GM21423 (cell line): ENCODE data around the gene SPO11.

ENCODE experiments used
- ATAC-seq: cut with Tn5 transposase; IDR thresholded peaks from one replicate; pipeline ENCODE4 v1.9.1; 2021; ENCODE audit warnings: mild to moderate bottlenecking, moderate library complexity; ENCODE audit not compliant: unreplicated experiment

SPO11 gene

DNA sequence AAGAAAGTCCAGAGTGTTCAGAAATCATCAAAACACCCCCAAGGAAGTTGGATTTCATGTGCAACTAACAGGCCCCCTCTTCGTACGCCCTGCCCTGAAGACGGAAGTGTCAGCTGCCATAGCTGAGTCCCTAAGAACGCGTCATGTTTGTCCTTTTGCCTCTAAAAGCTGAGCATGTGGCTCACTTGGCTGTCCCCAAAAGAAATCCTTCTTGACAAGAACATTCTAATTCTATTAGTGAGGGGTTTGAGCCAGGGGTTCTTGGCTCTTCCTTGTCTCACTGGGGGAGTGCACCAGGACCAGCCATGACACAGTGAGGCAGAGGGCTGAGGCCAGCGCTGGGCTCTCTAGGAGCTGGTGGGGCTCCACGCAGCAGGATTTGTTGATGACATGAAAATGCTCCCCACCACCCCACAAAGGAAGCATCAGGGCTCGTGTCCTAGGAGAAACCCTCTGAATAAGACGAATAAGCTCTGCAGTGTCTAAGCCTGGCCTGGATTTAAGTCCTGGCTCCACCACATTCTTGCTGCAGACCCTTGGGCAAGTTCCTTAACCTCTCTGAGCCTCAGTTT is 20.0 kb upstream of the SPO11 start:
- ATAC-seq: no peak

DNA sequence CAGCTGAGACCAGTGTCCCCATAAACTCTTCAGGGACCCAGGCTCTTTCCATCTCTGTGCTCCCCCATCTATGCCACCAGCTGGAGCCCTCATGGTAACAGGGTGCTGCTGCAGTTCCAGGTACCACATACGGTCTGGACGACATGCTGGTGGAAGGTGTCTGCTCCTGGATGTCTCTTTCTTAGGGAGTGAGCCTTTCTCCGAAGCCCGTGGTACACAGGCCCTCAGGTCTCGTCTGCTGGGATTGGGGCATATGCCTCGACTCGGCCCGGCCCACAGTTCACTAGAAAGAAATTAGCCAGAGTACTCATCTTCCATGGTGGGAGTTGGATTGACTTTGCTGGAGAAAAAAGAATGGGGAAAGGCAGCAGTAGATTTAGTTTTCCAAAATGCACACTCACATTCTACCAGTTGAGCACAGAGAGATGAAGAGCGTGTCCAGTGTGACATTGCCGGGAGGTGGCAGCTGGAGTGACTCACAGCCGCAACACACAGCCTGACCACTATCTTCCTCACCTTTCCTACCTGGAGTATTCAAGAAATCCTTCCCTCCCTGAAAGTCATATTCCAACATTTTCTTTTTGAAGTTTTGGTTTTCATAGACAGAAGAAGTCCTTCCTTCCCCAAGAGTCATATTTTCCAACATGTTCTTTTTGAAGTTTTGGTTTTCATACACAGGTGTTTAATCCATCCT is 18.6 kb upstream of the SPO11 start:
- ATAC-seq: no peak

DNA sequence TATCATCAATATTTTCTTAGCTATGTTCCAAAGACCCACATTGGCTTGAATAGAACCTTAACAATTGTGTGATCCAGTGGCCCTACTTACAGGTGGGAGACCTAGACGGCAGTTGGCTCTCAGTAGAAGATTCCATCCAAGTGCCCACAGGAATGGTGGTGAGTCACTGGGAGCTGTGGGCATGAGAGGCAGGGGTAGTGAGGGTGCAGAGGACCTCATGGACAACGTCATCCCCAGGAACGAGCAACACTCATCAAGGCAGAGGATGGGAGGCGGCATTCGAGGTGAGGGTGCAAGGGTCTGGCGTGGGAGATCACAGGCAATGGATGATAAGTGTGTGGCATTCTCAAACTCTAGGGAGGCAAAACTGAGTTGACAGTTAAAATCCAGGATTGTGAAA is 17.5 kb upstream of the SPO11 start:
- no peak for ATAC-seq

DNA sequence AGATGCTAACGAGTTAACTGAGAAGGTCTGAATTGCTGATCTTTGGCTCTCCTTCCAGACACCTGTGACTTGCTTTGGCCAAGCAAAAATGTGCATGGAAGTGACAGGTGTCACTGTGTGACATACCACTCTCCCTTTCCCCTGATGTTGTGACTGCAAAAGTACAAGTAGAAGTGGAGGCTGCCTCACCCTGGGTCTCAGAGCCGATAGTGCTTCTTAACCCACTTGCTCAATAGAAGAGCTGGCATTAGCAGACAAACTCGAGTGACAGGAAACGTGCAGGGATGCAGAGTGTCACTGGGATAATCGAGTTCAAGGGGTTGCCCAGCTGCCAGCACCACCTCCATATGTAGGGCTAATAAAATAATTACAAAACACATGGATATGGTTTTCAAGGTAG is 16.4 kb upstream of the SPO11 start:
- ATAC-seq: no peak

DNA sequence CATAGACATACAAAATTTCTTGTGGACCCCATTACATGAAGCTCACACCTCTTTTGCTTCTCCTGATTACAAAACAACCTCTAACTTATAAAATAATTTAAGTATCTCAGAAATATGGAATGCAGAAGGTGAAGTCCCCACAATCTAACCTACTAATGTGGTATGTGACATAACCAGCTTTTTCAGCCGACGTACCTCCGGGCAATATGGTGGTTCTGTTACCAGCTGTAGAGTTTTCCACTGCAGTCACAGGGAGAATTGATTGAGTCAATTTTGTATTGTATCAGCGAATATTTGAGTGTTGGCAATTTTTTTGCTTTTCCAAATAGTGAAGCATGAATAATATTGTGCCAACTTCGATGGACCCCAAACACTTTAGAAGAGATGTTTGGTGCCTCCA is 15.7 kb upstream of the SPO11 start:
- no peak for ATAC-seq

DNA sequence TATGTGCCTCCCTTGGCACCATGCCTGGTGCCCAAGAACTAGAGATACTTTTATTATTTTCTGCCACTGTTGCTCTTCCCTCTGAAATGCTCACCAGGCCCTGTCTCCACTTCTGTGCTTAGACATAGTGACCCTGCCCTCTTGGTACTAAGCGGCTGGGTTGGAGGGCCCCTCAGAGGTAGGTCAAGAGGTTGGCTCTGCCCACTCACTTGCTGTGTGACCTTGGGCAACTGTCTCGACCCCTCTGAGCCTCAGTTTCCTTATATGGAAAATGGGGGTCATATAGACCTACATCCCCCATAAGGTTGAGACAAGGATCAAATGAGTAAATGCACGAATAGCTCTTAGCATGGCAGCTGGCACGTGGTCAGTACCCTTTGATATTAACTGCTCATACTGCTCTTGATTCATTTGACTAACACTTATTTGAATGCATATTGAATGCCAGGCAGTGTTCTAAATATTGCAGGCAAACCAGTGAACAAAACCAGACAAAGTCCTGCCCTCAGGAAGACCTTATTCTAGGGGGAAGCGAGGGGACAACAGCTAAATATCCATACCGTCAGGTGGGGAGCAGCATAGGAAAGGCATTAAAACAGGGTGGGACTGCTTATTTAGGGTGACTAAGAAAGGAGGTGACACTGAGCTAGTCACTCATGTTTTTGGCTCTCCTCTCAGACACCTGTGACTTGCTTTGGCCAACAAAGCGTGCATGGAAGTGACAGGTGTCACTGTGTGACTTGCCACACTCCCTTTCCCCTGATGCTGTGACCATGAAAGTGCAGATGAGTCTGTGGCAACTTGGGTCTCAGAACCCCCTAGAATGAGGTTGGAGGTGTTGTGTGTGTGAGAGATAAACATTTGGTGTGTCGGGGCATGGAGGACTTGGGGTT is 14.3 kb upstream of the SPO11 start:
- ATAC-seq: no peak

DNA sequence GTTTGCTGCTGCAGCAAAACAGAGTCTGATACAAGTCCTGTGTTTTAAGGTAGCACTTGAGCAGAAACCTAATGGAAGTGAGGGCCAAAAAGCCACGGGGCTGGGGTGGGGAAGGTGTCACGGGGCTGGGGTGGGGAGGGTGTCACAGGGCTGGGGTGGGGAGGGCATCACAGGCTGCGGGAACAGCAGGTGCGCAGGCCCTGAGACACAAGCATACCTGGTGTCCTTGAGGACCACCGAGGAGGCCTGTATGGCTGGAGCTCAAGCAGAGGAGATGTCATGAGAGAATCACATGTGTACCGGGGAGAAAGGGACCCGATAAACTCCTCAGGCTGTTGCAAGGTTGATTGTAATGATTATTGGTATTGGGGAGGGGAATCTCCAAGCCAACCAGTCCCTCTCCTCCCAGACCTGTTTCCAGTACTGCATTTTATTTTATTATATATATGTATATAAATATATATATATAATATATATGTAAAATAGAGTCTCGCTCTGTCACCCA is 13.6 kb upstream of the SPO11 start:
- ATAC-seq: no peak

DNA sequence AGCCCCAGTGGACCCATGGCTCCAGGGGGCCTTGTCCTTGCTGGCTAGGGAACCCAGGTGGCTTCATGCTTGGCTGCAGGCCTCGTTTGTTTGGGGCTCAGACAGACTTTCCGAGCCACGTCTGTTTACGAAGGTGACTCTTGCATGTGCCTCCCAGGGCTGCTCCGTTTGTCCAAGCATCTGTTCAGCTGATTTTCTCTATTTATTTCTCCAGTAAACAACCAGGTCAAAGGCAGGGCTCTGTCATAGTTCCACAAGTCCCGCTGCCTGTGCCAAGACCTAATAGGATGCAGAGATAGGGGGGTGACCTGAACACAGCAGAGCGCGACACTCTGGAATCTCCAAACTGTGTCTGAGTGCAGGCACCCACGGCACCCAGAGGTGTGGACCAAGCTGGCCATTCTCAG is 12.8 kb upstream of the SPO11 start:
- no peak for ATAC-seq

DNA sequence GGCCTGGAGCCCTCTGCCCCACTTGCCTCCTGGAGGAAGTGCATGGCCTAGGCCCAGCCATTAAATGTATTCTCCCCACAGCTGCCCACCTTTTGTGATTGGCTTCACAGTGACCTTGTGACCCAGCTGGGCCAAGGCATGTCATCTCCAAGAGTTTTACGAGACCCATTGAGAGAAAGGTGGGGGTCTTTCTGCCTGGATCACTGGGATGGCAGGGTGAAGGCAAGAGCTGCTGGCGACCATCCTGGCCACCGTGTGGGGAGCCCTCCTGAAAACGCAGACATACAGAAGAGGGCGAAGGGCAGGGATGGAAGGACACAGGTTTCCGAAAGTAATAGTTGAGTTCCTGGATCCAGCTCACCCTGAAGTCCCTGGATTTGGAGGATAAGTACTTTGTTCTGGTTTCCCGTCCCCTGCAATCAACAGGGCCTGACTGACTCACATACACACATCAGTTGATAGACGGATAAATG is 12.3 kb upstream of the SPO11 start:
- ATAC-seq: no peak

DNA sequence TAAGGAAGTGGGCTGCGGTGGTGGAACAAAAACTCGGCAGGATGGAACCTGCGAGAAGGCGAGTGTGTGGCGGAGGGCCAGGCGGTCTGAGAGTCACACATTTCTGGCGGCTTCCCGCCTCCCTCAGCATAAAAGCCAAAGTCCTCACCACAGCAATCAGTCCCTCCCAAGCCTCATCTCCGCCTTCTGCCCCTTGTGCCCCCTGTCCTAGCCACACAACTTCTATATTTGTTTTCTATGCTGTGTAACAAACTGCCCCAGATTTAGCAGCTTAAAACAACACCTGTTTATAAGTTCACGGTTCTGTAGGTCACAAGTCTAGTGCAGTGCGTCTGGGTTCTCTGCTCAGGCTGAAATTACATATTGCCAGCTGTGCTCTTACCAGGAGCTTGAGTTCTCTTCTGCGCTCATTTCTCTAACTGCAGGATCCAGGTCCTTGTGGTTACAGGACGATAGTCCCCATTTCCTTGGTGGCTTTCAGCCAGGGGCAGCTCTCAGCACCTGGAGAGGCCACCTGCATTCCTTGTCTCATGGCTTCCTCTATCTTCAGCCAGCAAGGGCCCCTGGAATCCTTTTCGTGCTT is 11.7 kb upstream of the SPO11 start:
- no peak for ATAC-seq

DNA sequence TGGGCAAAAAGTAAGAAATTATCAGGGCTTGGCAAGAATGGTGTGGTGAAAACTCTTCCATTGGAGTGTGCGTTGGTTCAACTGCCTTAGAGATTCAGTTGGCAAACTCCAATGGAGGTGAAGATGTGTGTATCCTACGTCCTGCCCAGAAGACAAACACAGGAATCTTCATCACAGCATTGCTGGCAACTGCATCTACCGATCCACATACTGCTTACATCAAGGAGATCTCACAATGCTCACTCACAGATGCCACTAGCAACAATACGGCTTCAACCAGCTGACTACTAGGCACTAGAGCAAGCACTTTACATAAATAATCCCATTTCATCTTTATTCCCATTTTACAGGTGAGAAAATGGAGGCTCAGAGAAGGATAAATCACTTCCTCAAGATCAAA is 10.0 kb upstream of the SPO11 start:
- ATAC-seq: no peak

DNA sequence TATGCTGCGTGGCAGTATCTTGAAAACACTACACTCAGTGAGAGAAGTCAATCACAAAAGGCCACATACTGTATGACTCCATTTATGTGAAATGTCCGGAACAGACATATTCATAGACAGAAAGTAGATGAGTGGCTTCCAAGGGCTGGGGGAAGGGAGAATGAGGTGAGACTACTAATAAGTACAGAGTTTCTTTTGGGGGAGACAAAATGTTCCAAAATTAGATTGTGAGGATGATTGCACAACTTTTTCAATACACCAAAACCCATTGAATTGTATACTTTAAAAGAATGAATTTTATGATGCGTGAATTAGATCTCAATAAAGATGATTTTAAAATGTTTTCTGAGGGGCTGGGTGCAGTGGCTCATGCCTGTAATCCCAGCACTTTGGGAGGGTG is 9.2 kb upstream of the SPO11 start:
- ATAC-seq: no peak

DNA sequence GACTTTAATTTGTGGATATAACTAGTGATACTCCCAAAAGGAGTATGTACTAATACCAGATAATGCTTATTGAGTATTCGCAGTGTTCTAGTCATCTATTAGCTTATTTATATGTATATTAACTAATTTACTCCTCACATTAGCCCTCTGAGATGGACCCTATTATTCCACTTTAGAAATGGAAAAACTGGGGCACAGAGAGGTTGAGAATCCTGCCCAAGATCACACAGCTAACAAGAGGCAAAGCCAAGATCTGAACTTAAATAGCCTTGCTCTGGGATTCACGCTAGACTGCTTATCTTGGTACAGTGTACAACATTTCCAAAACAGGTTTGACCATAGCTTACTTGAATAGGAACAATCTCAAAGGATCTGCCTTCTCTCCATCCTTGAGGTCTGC is 8.5 kb upstream of the SPO11 start:
- no peak for ATAC-seq

DNA sequence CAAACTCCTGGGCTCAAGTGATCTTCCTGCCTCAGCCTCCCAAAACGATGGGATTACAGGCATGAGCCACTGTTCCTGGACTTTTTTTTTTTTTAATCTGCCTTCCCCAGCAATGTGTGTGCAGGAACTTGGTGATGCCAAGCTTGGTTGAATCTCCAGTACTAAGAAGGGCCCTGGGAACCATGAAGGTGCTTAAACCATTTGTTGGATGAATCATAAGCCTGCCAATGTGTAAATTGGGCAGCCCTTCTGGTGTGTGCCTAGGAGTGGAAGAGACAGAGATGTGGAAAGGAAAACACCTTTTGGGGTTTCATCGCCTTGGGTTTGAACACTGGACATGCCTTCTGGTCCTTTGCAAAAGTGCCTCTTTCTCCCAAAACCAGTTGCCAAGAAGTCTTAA is 7.1 kb upstream of the SPO11 start:
- ATAC-seq: no peak

DNA sequence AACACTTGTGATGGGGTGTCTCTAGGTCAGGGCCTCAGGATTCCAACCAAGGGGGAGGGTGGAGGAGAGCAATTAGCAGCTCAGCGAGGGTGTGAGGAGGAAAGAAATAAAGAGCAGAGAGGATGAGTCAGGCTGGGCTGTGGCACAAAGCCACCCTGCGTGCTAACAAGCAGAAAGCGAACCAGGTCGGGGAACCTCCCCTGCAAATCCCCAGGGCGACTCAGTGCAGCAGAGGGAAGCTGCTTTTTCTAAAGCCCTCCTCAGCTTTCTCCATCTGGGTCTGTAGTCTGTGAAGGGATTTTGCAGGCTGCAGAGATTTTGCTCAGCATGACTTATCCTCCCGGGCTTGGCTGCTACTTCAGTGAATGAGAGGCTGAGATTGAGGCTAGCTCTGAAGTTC is 6.6 kb upstream of the SPO11 start:
- ATAC-seq: no peak

DNA sequence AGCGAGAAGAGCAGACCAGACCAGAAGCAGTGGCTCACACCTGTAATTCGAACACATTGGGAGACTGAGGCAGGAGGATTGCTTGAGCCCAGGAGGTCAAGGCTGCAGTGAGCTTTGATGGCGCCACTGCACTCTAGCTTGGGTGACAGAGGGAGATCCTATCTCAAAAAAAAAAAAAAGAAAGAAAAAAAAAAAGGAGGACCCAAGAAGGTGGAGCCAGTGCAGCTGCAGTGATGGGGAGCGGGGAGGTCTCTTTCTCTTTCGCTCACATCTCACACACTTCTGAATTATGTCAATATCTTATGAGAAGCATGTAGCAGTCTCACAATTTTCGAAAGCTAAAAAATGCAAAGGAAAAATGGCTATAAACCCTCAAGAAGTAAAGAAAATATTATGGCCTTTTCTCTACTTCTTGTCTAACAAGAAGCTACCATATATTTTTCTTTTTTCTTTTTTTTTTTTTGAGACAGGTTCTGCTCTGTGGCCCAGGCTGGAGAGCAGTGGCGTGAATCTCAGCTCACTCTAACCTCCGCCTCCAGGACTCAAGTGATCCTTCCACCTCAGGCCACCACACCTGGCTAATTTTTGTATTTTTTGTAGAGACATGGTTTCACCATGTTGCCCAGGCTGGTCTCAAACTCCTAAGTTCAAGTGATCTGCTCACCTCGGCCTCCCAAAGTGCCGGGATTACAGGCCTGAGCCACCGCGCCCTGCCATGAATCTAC is 3.8 kb upstream of the SPO11 start:
- no peak for ATAC-seq

DNA sequence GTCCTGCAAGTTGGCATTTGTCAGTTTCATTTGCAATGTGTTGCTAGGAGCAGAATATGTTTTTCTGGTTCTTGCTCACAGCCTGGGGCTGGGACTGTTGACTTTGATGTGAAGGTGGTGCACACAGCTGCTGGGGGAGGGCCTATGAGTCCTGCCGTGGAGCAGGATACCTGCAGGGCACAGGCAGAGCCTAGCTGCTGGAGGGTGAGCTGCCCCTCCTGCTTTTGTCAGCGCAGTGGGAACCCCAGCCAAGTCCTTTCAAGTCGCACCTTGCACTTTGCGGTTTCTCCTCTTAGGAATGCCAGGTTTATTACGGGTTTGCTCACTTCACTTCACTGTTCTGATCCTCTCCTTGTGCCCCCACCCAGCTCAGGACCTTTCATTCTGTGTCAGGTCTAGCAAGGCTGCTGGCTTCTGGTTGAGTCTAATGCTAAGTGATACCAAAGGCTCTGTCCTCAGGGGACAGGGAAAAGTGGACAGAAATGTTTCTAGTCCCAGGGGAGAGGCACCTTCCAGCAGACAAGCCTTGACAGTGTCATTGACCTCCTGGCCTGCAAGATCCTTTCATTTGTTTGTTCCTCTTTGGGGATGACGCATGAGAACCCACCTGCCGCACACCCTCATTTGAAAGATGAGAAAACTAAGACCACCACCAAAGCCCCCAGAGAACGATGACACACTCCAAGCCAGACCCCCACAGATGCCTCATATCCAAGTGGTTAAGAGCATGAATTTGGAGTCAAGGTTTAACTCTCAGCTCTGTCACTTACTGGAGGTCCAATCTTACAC is 2.7 kb upstream of the SPO11 start:
- no peak for ATAC-seq

DNA sequence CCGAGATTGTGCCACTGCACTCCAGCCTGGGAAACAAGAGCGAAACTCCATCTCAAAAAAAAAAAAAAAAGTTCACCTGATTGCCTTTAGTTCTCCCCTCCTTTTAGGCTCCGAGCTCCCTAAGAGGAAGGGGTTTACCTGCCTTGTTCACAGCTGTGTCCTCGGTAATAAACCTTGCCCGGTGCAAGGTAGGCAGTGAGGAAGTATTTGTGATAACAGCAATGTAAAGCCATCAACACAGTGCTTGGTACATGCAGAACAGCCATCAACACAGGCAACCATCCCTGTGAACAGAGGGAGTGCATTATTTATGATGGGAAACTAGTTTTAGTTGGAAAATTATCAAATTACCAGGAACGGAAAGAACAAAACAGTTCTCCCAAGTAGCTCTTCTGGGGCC is 1.8 kb upstream of the SPO11 start:
- no peak for ATAC-seq

DNA sequence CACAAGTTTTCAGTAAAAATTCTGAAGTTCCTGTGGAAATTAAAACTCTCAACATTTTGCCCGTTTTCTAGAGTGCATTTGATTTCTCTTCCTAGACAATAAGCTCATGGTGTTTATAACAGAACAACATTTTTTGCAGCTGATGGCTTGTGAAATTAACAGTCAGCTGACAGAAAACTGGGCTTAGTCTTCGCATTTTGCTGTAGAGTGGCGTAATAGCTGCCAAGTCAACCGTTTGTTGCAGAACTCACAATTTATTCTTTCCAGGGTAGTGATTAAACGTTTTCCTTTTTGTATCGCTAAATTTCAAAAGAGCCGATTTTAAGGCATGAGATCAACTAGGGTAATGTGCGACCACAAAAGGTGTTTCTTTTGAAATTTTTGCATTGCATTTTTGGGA is 1.4 kb downstream of the SPO11 start:
- no peak for ATAC-seq
